T-helper 2 cell (primary cell): Measurements from ENCODE around the gene ATXN3L.

Source experiments
- DNase-seq, 5 experiments: peaks; one replicate each; pipeline versions ENCODE4 v3.0.0 to v3.0.0-alpha.2; 2012 to 2022
- total RNA-seq, 2 donors: gene quantifications; one replicate each; lab custom pipeline; 2026; lab: John Stamatoyannopoulos, UW

ATXN3L gene
- total RNA-seq = 0 reads per million in 2 donors

DNA sequence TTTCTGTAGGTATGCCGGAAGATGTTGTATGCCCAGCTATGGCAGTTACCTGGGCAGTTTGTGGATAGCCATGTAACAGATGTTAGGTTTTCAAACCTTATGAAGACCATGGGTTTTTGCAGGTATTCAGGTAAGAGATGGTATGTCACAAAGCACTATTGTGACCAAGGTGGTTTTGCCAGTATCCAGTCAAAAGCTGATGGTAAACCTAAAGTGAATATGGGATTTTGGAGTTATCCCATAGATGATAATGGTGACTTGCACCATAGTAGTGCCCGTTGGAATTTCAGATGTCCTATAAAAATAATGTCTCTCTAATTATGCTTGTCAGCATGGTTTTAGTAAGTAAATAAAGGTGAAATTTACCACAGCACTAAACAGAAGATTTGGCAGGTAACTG, at the start of gene ATXN3L:
ATXN3L (minus strand) TSS at position 101 of the 400 bp plus-strand sequence. CDS start 119 bp downstream, outside the sequence.
- DNase-seq = no peak

GRCh38 chrX:13369256-13370030, 49.6 kb upstream of the ATXN3L start:
- no peak for DNase-seq

GRCh38 chrX:13367950-13368349, 48.1 kb upstream of the ATXN3L start:
- peak in 1 of 5 experiments; percentile 4 for DNase-seq

- DNase-seq = no peak
Observed at GRCh38 chrX:13366698-13367097, 46.8 kb upstream of the ATXN3L start.

DNA sequence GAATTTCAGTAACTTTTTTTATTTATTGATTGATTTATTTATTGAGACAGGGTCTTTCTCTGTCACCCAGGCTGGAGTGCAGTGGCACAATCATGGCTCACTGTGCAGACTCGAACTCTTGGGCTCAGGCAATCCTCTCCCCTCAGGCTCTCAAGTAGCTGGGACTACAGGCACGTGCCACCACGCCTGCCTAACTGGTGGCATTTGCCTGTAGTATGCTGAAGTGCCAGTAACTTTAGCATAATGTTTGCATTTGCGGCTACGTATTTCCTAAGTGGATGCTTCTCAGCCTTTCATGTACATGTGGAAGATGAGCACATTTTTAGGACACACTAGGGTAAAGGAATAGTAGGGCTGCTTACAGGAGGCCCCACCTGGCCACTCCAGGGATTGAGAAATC, 45.3 kb upstream of the ATXN3L start:
- DNase-seq = no peak

DNA sequence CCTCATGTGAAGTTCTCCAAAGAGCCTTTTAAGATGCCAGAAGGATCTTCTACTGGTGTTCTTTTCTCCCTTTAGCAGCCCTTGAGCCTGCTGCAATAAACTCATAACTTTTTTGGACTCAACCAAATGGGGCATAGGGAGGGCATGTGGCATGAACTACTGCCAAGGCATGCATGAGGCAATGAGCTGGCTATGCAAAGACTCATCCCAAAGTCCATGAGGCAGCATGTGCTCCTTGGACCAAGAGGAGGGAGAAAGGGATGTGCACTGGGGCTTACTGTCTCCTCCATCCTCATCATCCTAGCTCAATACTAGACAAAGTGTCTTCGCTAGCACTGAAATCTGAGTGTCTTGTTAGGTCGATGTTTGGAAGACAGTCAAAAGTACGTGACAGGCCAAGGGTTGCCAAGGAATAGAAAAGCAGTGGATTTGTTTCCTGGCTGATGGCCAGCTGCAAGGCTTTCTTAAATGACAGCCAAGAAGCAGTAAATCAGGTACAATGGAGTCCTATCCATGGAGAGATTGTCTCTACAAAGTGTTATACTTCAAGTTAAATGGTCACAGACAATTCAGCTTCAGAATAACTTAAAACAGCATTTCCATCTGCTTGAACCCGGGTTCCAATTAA, 44.5 kb upstream of the ATXN3L start:
- DNase-seq = no peak

- peak in 1 of 5 experiments; percentile 7 for DNase-seq
Observed at GRCh38 chrX:13360146-13360545, 40.3 kb upstream of the ATXN3L start.

DNA sequence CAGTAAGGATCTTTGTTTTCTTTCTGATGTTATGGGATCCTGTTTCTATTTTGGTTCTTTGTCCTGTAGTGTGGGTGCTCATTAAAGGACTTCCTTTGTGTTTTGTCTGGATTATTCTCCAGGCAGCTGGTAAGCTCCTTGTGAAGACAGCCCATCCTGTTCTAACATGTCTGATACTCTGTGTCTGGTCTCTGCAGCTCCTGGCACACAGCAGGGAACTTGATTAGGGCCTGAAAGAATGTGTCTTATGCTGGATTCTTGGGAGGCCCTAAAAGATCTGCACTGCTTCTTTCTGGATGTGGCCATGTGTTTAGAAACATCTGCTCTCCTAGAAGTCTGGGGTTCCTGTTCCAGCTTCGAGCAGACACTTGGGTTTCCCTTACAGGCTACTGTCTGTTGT, 38.1 kb upstream of the ATXN3L start:
- DNase-seq = no peak

DNA sequence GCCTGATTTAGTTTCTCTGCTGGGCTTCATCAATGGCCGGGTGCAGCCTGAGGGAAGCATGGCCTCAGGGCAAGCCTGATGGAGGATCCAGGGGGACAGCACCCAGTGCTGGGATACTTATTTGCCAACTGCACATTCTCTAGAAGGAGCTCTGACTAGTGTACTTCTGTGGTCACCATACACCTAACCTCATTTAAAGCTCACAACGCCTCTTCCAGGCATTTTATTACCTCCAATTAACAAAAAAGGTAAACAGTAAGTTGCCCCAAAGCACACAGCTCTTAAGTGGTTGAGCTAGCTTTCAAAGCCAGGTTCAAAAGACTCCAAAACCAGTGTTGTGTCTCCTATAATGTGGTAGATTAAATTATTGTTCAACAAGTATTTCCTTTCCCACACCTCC, 26.8 kb upstream of the ATXN3L start:
- no peak for DNase-seq

DNA sequence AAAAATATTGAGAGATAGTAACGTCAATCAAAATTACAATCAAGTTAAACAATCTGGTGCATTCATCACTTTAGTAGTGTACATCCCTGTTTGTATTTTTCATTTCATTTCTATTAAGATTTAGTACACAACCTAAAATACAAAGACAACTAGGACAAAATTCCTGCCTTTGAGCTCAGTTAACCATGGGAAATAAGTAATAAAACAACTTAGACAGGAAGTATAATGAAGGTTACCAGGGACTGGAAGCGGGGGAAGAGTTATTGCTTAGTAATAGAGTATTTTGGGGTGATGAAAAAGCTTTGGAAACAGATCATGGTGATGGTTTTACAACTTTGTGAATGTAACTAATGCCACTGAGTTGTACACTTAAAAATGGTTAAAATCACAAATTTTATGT, 25.6 kb upstream of the ATXN3L start:
- no peak for DNase-seq

DNA sequence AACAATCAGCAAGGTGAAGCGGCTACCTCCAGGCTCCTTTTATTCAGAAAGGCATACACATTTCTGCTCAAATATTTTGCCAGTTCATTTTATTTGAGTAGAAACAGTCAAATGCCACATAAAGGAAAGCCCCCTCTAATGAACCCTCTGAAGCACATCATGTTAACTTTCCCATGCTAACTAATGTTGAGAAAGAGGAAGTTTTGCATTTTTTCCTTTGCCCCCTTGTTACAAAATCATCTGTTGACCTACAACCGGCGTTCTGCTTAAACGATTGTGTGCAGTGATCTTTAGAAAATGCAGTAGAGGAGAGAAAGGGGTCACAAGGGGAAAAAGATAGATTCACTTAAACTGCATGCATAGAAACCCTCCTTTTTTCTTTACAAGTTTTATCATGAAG, 25.2 kb upstream of the ATXN3L start:
- no peak for DNase-seq

GRCh38 chrX:13341491-13342101, 21.7 kb upstream of the ATXN3L start:
- DNase-seq = peak in 1 of 5 experiments; percentile 5

DNA sequence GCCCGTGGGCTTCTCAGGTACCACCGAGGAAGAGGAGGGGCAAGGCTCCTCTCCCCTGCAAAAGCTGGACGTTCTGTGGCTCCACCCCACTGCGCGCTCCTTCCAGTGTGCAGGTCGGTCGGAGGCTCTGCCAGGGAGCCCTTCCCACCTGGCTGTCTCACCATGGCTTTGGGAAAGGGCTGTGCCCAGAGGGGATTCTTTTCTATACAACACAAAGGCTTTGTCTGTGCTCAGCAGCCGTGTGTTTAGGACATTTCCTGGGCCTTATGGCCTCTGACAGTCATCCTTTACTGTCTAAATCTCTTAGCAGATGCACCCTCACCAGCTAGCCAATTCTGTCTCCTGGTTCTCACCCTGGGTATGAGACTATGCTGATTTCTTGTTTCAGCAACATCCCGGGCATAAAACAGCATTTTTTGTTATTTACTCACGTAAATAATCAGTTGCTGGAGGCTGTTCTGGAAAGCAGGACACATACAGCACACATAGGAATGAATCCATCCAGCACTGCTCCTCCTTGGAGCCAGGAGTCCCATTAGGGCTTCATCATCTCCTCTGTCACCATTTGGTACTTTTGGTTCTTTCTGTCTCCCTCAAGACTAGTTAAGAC, 20.4 kb upstream of the ATXN3L start:
- DNase-seq = no peak

- DNase-seq = no peak
Observed at GRCh38 chrX:13339607-13340006, 19.8 kb upstream of the ATXN3L start.

GRCh38 chrX:13338996-13339515, 19.2 kb upstream of the ATXN3L start:
- DNase-seq = no peak

DNA sequence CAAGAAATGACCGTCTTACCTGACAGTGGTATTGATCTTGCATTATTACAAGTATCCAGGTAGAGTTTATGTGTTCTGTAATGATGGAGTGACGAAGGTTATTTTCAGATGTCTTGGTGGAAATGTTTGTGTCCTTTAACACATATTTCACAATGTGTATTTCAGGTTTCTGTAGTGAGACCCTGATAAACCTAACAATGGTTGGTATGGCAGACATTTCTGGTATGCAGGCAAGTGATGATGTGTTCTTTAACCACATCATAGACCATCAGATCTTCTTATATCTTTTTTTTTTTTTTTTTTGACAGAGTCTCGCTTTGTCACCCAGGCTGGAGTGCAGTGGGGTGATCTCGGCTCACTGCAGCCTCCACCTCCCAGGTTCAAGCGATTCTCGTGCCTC, 14.6 kb upstream of the ATXN3L start:
- no peak for DNase-seq

DNA sequence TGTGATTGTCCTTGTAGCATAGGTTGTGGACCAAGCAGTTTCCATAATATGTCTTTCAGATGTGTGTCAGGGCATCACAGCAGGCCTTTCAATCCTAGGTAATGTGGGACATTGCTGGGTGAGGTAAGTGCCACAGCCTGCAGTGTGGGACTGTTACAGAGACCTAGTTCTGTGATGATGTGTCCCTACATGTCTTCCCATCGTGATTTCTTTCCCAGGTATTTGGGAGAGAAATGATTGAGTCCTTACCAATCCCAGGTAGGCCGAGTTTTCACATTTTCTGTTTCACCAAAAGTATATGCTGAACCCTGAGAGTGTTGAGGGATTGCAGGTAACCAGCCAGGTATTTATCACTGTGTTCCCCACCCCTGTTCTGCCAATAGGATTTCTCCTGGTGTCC, 10.6 kb upstream of the ATXN3L start:
- DNase-seq = no peak

DNA sequence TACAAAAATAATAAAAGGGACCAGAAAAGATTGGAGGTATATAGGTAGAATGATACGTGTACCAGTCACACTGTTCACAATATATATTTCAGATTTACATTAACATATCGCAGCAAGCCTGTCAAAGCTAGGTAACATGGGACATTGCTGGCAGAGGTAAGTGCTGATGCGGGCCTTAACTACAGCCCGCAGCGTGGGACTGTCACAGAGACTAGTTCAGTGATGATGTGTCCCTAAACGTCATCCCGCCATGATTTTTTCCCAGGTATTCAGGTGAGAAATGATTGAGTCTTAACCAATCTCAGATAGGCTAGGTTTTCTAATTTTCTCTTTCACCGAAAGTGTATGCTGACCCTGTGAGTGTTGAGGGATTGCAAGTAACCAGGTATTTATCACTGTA, 7.8 kb upstream of the ATXN3L start:
- DNase-seq = no peak

DNA sequence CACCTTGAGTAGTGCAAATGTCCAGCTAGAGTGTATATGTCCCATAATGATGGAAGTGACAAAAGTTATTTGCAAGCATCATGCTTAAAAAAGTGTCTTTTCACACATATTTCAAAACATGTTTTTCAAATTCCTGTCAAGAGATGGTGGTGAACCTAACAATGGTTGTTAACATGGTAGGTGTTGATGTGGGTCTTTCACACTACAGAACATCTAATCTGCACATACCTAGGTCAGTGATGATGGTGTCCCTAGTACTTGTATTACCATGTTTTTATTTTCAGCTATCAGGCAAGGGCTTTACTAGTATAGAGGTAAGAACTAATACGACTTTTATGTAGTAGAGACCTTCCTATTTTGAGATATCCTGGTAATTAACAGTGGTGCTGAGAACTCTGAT, 3.4 kb upstream of the ATXN3L start:
- no peak for DNase-seq

DNA sequence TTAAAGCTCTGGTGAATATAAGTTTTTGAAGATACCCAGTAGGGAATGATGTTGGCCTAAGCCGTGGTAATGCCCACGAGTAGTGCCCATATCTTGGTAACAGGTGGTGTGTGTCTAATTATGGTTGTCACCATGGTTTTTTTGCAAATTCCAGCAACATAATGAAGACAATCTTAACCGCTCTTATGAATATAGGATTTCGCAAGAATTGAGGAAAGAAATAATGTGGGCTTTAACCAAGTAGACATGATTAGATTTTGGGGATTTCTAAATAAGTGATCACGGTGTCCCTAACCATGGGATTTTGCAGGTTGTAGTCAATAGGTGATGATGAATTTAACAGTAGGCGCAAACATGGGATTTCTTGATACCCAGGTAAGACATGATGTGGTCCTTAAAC, 2.5 kb downstream of the ATXN3L start:
- DNase-seq = no peak

DNA sequence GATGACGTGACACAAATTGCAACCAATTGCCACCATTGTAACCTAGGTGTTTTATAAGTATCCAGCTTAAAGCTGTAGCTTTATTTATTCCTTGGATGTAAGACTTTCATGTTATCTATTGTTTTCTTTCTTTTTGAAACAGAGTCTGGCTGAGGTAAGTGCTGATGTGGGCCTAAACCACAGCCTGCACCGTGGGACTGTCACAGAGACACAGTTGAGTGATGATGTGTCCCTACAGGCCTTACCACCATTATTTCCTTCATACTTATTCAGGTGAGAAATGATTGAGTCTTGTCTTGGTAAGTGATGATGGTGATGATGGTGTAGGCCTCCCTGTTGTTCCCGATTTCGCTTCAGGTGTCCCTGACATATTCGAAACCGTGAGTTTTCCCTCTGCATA, 8.3 kb downstream of the ATXN3L start:
- peak in 1 of 5 experiments; percentile 4 for DNase-seq

- no peak for DNase-seq
Observed at GRCh38 chrX:13309631-13310030, 10.2 kb downstream of the ATXN3L start.

DNA sequence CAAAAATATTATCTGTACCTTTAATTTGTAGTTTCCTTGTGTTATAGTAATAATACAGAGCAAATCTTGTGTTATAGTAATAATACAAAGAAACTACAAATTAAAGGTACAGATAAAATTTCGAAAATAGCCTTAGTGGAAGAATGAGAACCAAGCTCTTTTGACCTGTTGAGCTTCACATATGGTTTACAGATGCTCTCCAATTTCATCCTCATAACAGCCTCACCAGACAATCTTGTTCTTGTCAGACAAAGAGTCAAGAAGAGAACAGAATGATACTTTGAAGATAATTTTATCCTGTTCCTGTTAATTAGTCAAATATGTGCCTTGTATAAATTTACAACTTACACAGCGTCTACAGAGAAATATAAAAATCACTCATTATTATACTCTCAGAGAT, 12.8 kb downstream of the ATXN3L start:
- no peak for DNase-seq
